ENCODE measurements around the gene SMIM26.
"Not testable (repeated sequence)": the region's sequence is repeated elsewhere in the genome, so short reads cannot be mapped to it uniquely, and the experiment has no call there.

SMIM26 gene

GRCh38 chr20:18566892-18567738 lies at the start of gene SMIM26:
Gene SMIM26, plus strand, starts transcription at chr20:18567432. Its CDS starts 47 bp downstream, at chr20:18567479.
- peak; percentile 95 to 96 for DNase-seq

GRCh38 chr20:18522066-18522465 lies 45.2 kb upstream of the SMIM26 start:
- DNase-seq: not testable (repeated sequence)

GRCh38 chr20:18523066-18523465 lies 44.2 kb upstream of the SMIM26 start:
- DNase-seq: no peak

- no peak for DNase-seq
Measured at GRCh38 chr20:18524646-18525045, 42.6 kb upstream of the SMIM26 start.

- DNase-seq: not testable (repeated sequence)
Measured at GRCh38 chr20:18526761-18527160, 40.5 kb upstream of the SMIM26 start.

GRCh38 chr20:18527339-18527738 lies 39.9 kb upstream of the SMIM26 start:
- no peak for DNase-seq

- DNase-seq: no peak
Measured at GRCh38 chr20:18527836-18528235, 39.4 kb upstream of the SMIM26 start.

- no peak for DNase-seq
Measured at GRCh38 chr20:18529041-18529440, 38.2 kb upstream of the SMIM26 start.

GRCh38 chr20:18532626-18533025 lies 34.6 kb upstream of the SMIM26 start:
- no peak for DNase-seq

- no peak for DNase-seq
Measured at GRCh38 chr20:18533491-18533890, 33.7 kb upstream of the SMIM26 start.

GRCh38 chr20:18533978-18534644 lies 33.1 kb upstream of the SMIM26 start:
- no peak for DNase-seq

- no peak for DNase-seq
Measured at GRCh38 chr20:18537651-18538050, 29.6 kb upstream of the SMIM26 start.

GRCh38 chr20:18541741-18542140 lies 25.5 kb upstream of the SMIM26 start:
- no peak for DNase-seq

- DNase-seq: no peak
Measured at GRCh38 chr20:18543216-18543615, 24.0 kb upstream of the SMIM26 start.

GRCh38 chr20:18543932-18544331 lies 23.3 kb upstream of the SMIM26 start:
- no peak for DNase-seq

GRCh38 chr20:18545566-18545965 lies 21.7 kb upstream of the SMIM26 start:
- no peak for DNase-seq

GRCh38 chr20:18548465-18548864 lies 18.8 kb upstream of the SMIM26 start:
- DNase-seq: no peak

- DNase-seq: no peak
Measured at GRCh38 chr20:18553746-18554145, 13.5 kb upstream of the SMIM26 start.

GRCh38 chr20:18567739-18568091 lies 483 bp downstream of the SMIM26 start:
- DNase-seq: no peak

GRCh38 chr20:18571009-18571408 lies 3.8 kb downstream of the SMIM26 start:
- DNase-seq: no peak

- no peak for DNase-seq
Measured at GRCh38 chr20:18571578-18571977, 4.3 kb downstream of the SMIM26 start.

- DNase-seq: no peak
Measured at GRCh38 chr20:18577942-18578341, 10.7 kb downstream of the SMIM26 start.

GRCh38 chr20:18578581-18578980 lies 11.3 kb downstream of the SMIM26 start:
- no peak for DNase-seq

- no peak for DNase-seq
Measured at GRCh38 chr20:18580012-18580411, 12.8 kb downstream of the SMIM26 start.

Measured in activated T-cell treated with anti-CD3 and anti-CD28 coated beads, Interleukin-2, amount 50 U/mL, for 48 hours (primary cell).